Measurements from ENCODE around the gene RCE1. TPM values are rescaled to one million over a fixed set of nuclear protein-coding genes. Genes with fewer than 3 reads are reported as not detected.

RCE1 gene
- total RNA-seq, 1 experiment from 2014 or later = 33.1 TPM

DNA sequence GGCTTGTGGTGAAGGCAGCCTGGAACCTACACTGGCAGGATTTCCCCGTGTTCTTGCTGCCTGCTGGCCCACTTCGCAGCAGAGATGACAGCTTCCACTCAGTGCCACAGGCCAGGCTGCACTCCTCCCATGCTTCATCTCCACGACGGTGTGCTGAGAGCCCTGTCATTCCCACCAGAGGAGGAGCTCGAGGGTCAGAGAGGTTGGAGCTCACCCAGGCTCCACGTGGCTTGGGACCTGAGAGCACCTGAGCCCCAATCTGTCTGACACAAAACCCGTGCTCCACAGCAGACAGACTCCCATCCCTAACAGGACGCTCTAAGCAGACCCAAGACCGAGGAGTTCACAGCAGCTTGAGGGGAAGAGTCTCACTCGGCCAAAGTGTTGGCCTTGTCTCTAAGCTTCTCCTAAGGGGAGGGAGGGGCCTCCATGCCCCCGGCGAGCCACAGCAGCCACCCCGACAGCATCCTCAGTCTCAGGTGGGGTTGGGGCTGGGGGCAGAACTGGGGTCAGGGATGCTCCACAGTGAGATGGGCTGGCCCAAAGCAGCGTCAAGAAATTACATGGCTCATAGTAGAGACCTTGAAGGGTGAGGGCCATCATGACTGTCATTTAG, 24.3 kb downstream of the RCE1 start:
- Histone ChIP-seq H3K27ac (ENCODE audit: low read depth, low read length, poor library complexity, severe bottlenecking) (no peak overlapping the region), H3K27me3 (replicated peaks; ENCODE audit: insufficient read depth, low read depth, low read length, poor library complexity) (no peaks in the 10 kb centered on the region), H3K4me1 (ENCODE audit: insufficient read depth, low read length, poor library complexity, severe bottlenecking) (no peaks in the 10 kb centered on the region), H3K36me3 (ENCODE audit: insufficient read depth, low read length, poor library complexity, severe bottlenecking) (no peaks in the 10 kb centered on the region), H3K9me3 (ENCODE audit: low read depth, low read length, poor library complexity, severe bottlenecking) (no peaks in the 10 kb centered on the region), H3K4me3 (ENCODE audit: low read depth, low read length, poor library complexity, severe bottlenecking) (no peak overlapping the region)
- no TSS peak for BruUV-seq (replicated peaks)
- ChIA-PET POLR2A (ENCODE audit: low non-redundant PET) (no interaction called here), CTCF (interaction anchor here (0.5 kb wide), 1 partner anchor 1481 kb away, joined by 6 read pairs; no protein-coding TSS in a partner anchor)
- intact Hi-C loops (cut with micrococcal nuclease; ENCODE audit: unreplicated experiment) = no loop called here
- DNase-seq (ENCODE audit: low spot score) = no peak
- TF ChIP-seq EZH2 (IDR thresholded peaks at IDR 0.05; ENCODE audit: borderline replicate concordance, low read depth, low read length, poor library complexity, severe bottlenecking) = no peak
- TF ChIP-seq, protein P1, sequence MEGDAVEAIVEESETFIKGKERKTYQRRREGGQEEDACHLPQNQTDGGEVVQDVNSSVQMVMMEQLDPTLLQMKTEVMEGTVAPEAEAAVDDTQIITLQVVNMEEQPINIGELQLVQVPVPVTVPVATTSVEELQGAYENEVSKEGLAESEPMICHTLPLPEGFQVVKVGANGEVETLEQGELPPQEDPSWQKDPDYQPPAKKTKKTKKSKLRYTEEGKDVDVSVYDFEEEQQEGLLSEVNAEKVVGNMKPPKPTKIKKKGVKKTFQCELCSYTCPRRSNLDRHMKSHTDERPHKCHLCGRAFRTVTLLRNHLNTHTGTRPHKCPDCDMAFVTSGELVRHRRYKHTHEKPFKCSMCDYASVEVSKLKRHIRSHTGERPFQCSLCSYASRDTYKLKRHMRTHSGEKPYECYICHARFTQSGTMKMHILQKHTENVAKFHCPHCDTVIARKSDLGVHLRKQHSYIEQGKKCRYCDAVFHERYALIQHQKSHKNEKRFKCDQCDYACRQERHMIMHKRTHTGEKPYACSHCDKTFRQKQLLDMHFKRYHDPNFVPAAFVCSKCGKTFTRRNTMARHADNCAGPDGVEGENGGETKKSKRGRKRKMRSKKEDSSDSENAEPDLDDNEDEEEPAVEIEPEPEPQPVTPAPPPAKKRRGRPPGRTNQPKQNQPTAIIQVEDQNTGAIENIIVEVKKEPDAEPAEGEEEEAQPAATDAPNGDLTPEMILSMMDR (conservative IDR thresholded peaks at IDR 0.05; ENCODE audit: low read depth, low read length) = no peak

- no peak overlapping the region for H3K4me3 ChIP-seq (ENCODE audit: low read depth, low read length, poor library complexity, severe bottlenecking)
- H3K4me1 ChIP-seq (ENCODE audit: insufficient read depth, low read length, poor library complexity, severe bottlenecking) = no peaks in the 10 kb centered on the region
- no peak overlapping the region for H3K27ac ChIP-seq (ENCODE audit: low read depth, low read length, poor library complexity, severe bottlenecking)
- ChIA-PET POLR2A (ENCODE audit: low non-redundant PET) (no interaction called here), CTCF (no interaction called here)
- no TSS peak for BruUV-seq (replicated peaks)
- H3K36me3 ChIP-seq (ENCODE audit: insufficient read depth, low read length, poor library complexity, severe bottlenecking) = no peaks in the 10 kb centered on the region
- DNase-seq (ENCODE audit: low spot score) = no peak
- no peaks in the 10 kb centered on the region for H3K27me3 ChIP-seq (replicated peaks; ENCODE audit: insufficient read depth, low read depth, low read length, poor library complexity)
- intact Hi-C loops (cut with micrococcal nuclease; ENCODE audit: unreplicated experiment) = no loop called here
- TF ChIP-seq, protein P1 (conservative IDR thresholded peaks at IDR 0.05; ENCODE audit: low read depth, low read length) = no peak
- TF ChIP-seq EZH2 (IDR thresholded peaks at IDR 0.05; ENCODE audit: borderline replicate concordance, low read depth, low read length, poor library complexity, severe bottlenecking) = no peak
- no peaks in the 10 kb centered on the region for H3K9me3 ChIP-seq (ENCODE audit: low read depth, low read length, poor library complexity, severe bottlenecking)
These were observed 25.0 kb downstream of the RCE1 start for GRCh38 chr11:66868082-66868725.

- H3K9me3 ChIP-seq (ENCODE audit: low read depth, low read length, poor library complexity, severe bottlenecking) = no peaks in the 10 kb centered on the region
- H3K27me3 ChIP-seq (replicated peaks; ENCODE audit: insufficient read depth, low read depth, low read length, poor library complexity) = no peaks in the 10 kb centered on the region
- ChIA-PET CTCF (no interaction called here), POLR2A (ENCODE audit: low non-redundant PET) (no interaction called here)
- no peaks in the 10 kb centered on the region for H3K4me1 ChIP-seq (ENCODE audit: insufficient read depth, low read length, poor library complexity, severe bottlenecking)
- no peak for TF ChIP-seq EZH2 (IDR thresholded peaks at IDR 0.05; ENCODE audit: borderline replicate concordance, low read depth, low read length, poor library complexity, severe bottlenecking)
- TF ChIP-seq, protein P1 (conservative IDR thresholded peaks at IDR 0.05; ENCODE audit: low read depth, low read length) = peak; percentile 44
- BruUV-seq (replicated peaks) = no TSS peak
- H3K4me3 ChIP-seq (ENCODE audit: low read depth, low read length, poor library complexity, severe bottlenecking) = no peak overlapping the region
- intact Hi-C loops (cut with micrococcal nuclease; ENCODE audit: unreplicated experiment) = no loop called here
- DNase-seq (ENCODE audit: low spot score) = peak; percentile 63
- H3K27ac ChIP-seq (ENCODE audit: low read depth, low read length, poor library complexity, severe bottlenecking) = no peak overlapping the region
- H3K36me3 ChIP-seq (ENCODE audit: insufficient read depth, low read length, poor library complexity, severe bottlenecking) = no peaks in the 10 kb centered on the region
These were observed 25.7 kb downstream of the RCE1 start for GRCh38 chr11:66868726-66869566.

All from A673 (cell line).